ENCODE results near the gene TBX2.
"Not testable (repeated sequence)": the region's sequence is repeated elsewhere in the genome, so short reads cannot be mapped to it uniquely, and the experiment has no call there.

The TBX2 gene

GRCh38 chr17:61441507-61441906 lies 41.9 kb downstream of the TBX2 start:
- ATAC-seq (replicated peaks); DNase-seq; H3K4me3 Mint-ChIP-seq; H3K27ac Mint-ChIP-seq; H3K4me1 Mint-ChIP-seq (ENCODE audit: low read depth in 2 of 2); H3K36me3 Mint-ChIP-seq (ENCODE audit: insufficient read depth): not testable (repeated sequence)
- peaks cover 1 to 12% of the 10 kb centered on the region in 2 donors for H3K9me3 Mint-ChIP-seq
- peaks cover 46 to 84% of the 10 kb centered on the region in 2 donors for H3K27me3 Mint-ChIP-seq

- H3K27ac Mint-ChIP-seq = no peak overlapping the region
- no peak overlapping the region for H3K4me3 Mint-ChIP-seq
Observed at GRCh38 chr17:61442136-61442775, 42.6 kb downstream of the TBX2 start.

GRCh38 chr17:61442878-61443474 lies 43.3 kb downstream of the TBX2 start:
- Mint-ChIP-seq H3K27me3 (peaks cover 42 to 86% of the 10 kb centered on the region in 2 donors), H3K4me1 (ENCODE audit: low read depth in 2 of 2) (no peaks in the 10 kb centered on the region), H3K27ac (no peak overlapping the region), H3K4me3 (no peak overlapping the region), H3K36me3 (ENCODE audit: insufficient read depth) (no peaks in the 10 kb centered on the region), H3K9me3 (no peaks in the 10 kb centered on the region)
- DNase-seq (no peak), ATAC-seq (replicated peaks) (no peak)

More at GRCh38 chr17:61442136-61442775, 42.6 kb downstream of the TBX2 start:
- Mint-ChIP-seq H3K9me3 (peaks cover 0 to 6% of the 10 kb centered on the region in 2 donors), H3K36me3 (ENCODE audit: insufficient read depth) (no peaks in the 10 kb centered on the region), H3K4me1 (ENCODE audit: low read depth in 2 of 2) (no peaks in the 10 kb centered on the region), H3K27me3 (peaks cover 46 to 87% of the 10 kb centered on the region in 2 donors)
- DNase-seq (no peak), ATAC-seq (replicated peaks) (no peak)

GRCh38 chr17:61443475-61443882 lies 43.8 kb downstream of the TBX2 start:
- no peaks in the 10 kb centered on the region for H3K36me3 Mint-ChIP-seq (ENCODE audit: insufficient read depth)
- no peak overlapping the region for H3K4me3 Mint-ChIP-seq
- ATAC-seq (replicated peaks) (no peak), DNase-seq (no peak)
- peaks cover 42 to 87% of the 10 kb centered on the region in 2 donors for H3K27me3 Mint-ChIP-seq
- H3K9me3 Mint-ChIP-seq = no peaks in the 10 kb centered on the region
- H3K4me1 Mint-ChIP-seq (ENCODE audit: low read depth in 2 of 2) = no peaks in the 10 kb centered on the region
- no peak overlapping the region for H3K27ac Mint-ChIP-seq

- Mint-ChIP-seq H3K4me3 (no peak overlapping the region), H3K36me3 (ENCODE audit: insufficient read depth) (no peaks in the 10 kb centered on the region), H3K9me3 (no peaks in the 10 kb centered on the region), H3K27me3 (peaks cover 38 to 88% of the 10 kb centered on the region in 2 donors), H3K27ac (no peak overlapping the region), H3K4me1 (ENCODE audit: low read depth in 2 of 2) (no peaks in the 10 kb centered on the region)
- ATAC-seq (replicated peaks) = no peak
- no peak for DNase-seq
Observed at GRCh38 chr17:61444075-61444474, 44.4 kb downstream of the TBX2 start.

GRCh38 chr17:61444831-61445230 lies 45.2 kb downstream of the TBX2 start:
- Mint-ChIP-seq H3K4me1 (ENCODE audit: low read depth in 2 of 2) (no peaks in the 10 kb centered on the region), H3K27ac (no peak overlapping the region), H3K27me3 (peaks cover 33 to 88% of the 10 kb centered on the region in 2 donors), H3K36me3 (ENCODE audit: insufficient read depth) (no peaks in the 10 kb centered on the region), H3K4me3 (no peak overlapping the region), H3K9me3 (no peaks in the 10 kb centered on the region)
- ATAC-seq (replicated peaks) (no peak), DNase-seq (no peak)

GRCh38 chr17:61447358-61447757 lies 47.7 kb downstream of the TBX2 start:
- ATAC-seq (replicated peaks) = no peak
- H3K4me3 Mint-ChIP-seq = no peak overlapping the region
- peaks cover 29 to 82% of the 10 kb centered on the region in 2 donors for H3K27me3 Mint-ChIP-seq
- H3K27ac Mint-ChIP-seq = no peak overlapping the region
- no peaks in the 10 kb centered on the region for H3K9me3 Mint-ChIP-seq
- H3K36me3 Mint-ChIP-seq (ENCODE audit: insufficient read depth) = peaks cover 5% of the 10 kb centered on the region
- peaks cover 0 to 4% of the 10 kb centered on the region in 2 donors for H3K4me1 Mint-ChIP-seq (ENCODE audit: low read depth in 2 of 2)
- no peak for DNase-seq

- peaks cover 0 to 7% of the 10 kb centered on the region in 2 donors for H3K4me1 Mint-ChIP-seq (ENCODE audit: low read depth in 2 of 2)
- DNase-seq = no peak
- no peak overlapping the region for H3K27ac Mint-ChIP-seq
- ATAC-seq (replicated peaks) = no peak
- H3K36me3 Mint-ChIP-seq (ENCODE audit: insufficient read depth) = peaks cover 5% of the 10 kb centered on the region
- H3K4me3 Mint-ChIP-seq = no peak overlapping the region
- no peaks in the 10 kb centered on the region for H3K9me3 Mint-ChIP-seq
- peaks cover 36 to 82% of the 10 kb centered on the region in 2 donors for H3K27me3 Mint-ChIP-seq
Observed at GRCh38 chr17:61448042-61448441, 48.4 kb downstream of the TBX2 start.

- not testable (repeated sequence) for H3K9me3 Mint-ChIP-seq; ATAC-seq (replicated peaks); H3K4me3 Mint-ChIP-seq; DNase-seq; H3K27ac Mint-ChIP-seq; H3K36me3 Mint-ChIP-seq (ENCODE audit: insufficient read depth); H3K4me1 Mint-ChIP-seq (ENCODE audit: low read depth in 2 of 2)
- peaks cover 47 to 87% of the 10 kb centered on the region in 2 donors for H3K27me3 Mint-ChIP-seq
Observed at GRCh38 chr17:61449140-61449539, 49.5 kb downstream of the TBX2 start.

GRCh38 chr17:61449707-61450640 lies 50.3 kb downstream of the TBX2 start:
- Mint-ChIP-seq H3K4me1 (ENCODE audit: low read depth in 2 of 2) (peaks cover 5 to 12% of the 10 kb centered on the region in 2 donors), H3K9me3 (no peaks in the 10 kb centered on the region), H3K4me3 (no peak overlapping the region), H3K27ac (no peak overlapping the region), H3K36me3 (ENCODE audit: insufficient read depth) (peaks cover 5% of the 10 kb centered on the region), H3K27me3 (peaks cover 50 to 87% of the 10 kb centered on the region in 2 donors)
- ATAC-seq (replicated peaks) = no peak
- no peak for DNase-seq

- no peak overlapping the region for H3K27ac Mint-ChIP-seq
- DNase-seq (no peak), ATAC-seq (replicated peaks) (no peak)
- peaks cover 58 to 87% of the 10 kb centered on the region in 2 donors for H3K27me3 Mint-ChIP-seq
- no peaks in the 10 kb centered on the region for H3K9me3 Mint-ChIP-seq
- peaks cover 5% of the 10 kb centered on the region for H3K36me3 Mint-ChIP-seq (ENCODE audit: insufficient read depth)
- peak overlapping the region; percentile 49 to 60 for H3K4me3 Mint-ChIP-seq
- peaks cover 11 to 12% of the 10 kb centered on the region in 2 donors for H3K4me1 Mint-ChIP-seq (ENCODE audit: low read depth in 2 of 2)
Observed at GRCh38 chr17:61450641-61451537, 51.2 kb downstream of the TBX2 start.

- DNase-seq (no peak), ATAC-seq (replicated peaks) (peak; percentile 17)
- H3K27me3 Mint-ChIP-seq = peaks cover 57 to 89% of the 10 kb centered on the region in 2 donors
- H3K36me3 Mint-ChIP-seq (ENCODE audit: insufficient read depth) = peaks cover 5% of the 10 kb centered on the region
- H3K27ac Mint-ChIP-seq = no peak overlapping the region
- H3K4me3 Mint-ChIP-seq = peak overlapping the region in 1 of 2 donors; percentile 60
- peaks cover 11 to 12% of the 10 kb centered on the region in 2 donors for H3K4me1 Mint-ChIP-seq (ENCODE audit: low read depth in 2 of 2)
- H3K9me3 Mint-ChIP-seq = no peaks in the 10 kb centered on the region
Observed at GRCh38 chr17:61451538-61452300, 52.1 kb downstream of the TBX2 start.
